ENCODE data around the gene STAT4.

STAT4 gene

GRCh38 chr2:191150600-191151330 lies at the start of gene STAT4:
TSS of gene STAT4 (minus strand) at chr2:191150994. CDS start at chr2:191148203, 2,791 bp downstream.
- H3K9me3 Mint-ChIP-seq, result no peaks in the 10 kb centered on the region
- H3K4me3 Mint-ChIP-seq, result peak within 1 kb of the TSS; percentile 78

GRCh38 chr2:191199929-191200512 lies 49.2 kb upstream of the STAT4 start:
- Mint-ChIP-seq H3K27me3 (no peaks in the 10 kb centered on the region), H3K27ac (no peak overlapping the region)
- intact Hi-C loops (cut with micrococcal nuclease), result no loop called here

More at GRCh38 chr2:191150600-191151330, at the start of gene STAT4:
- intact Hi-C loops (cut with micrococcal nuclease), result no loop called here
- Mint-ChIP-seq H3K4me1 (ENCODE audit: low read depth) (peaks cover 23% of the 10 kb centered on the region), H3K36me3 (ENCODE audit: low read depth) (no peaks in the 10 kb centered on the region), H3K27ac (peak within 1 kb of the TSS; percentile 70), H3K27me3 (peaks cover 6% of the 10 kb centered on the region)

GRCh38 chr2:191198271-191198670 lies 47.5 kb upstream of the STAT4 start:
- intact Hi-C loops (cut with micrococcal nuclease), result no loop called here
- H3K4me1 Mint-ChIP-seq (ENCODE audit: low read depth), result peaks cover 10% of the 10 kb centered on the region
- H3K9me3 Mint-ChIP-seq, result no peaks in the 10 kb centered on the region
- no peaks in the 10 kb centered on the region for H3K27me3 Mint-ChIP-seq
- H3K27ac Mint-ChIP-seq, result no peak overlapping the region
- no peak overlapping the region for H3K4me3 Mint-ChIP-seq
- no peaks in the 10 kb centered on the region for H3K36me3 Mint-ChIP-seq (ENCODE audit: low read depth)

More at GRCh38 chr2:191199929-191200512, 49.2 kb upstream of the STAT4 start:
- no peaks in the 10 kb centered on the region for H3K9me3 Mint-ChIP-seq
- no peaks in the 10 kb centered on the region for H3K36me3 Mint-ChIP-seq (ENCODE audit: low read depth)
- peaks cover 11% of the 10 kb centered on the region for H3K4me1 Mint-ChIP-seq (ENCODE audit: low read depth)
- H3K4me3 Mint-ChIP-seq, result no peak overlapping the region

GRCh38 chr2:191197096-191197495 lies 46.3 kb upstream of the STAT4 start:
- Mint-ChIP-seq H3K9me3 (no peaks in the 10 kb centered on the region), H3K4me3 (no peak overlapping the region), H3K4me1 (ENCODE audit: low read depth) (peaks cover 5% of the 10 kb centered on the region), H3K27ac (no peak overlapping the region), H3K36me3 (ENCODE audit: low read depth) (no peaks in the 10 kb centered on the region), H3K27me3 (no peaks in the 10 kb centered on the region)
- intact Hi-C loops (cut with micrococcal nuclease), result no loop called here

- H3K27ac Mint-ChIP-seq, result no peak overlapping the region
- no peaks in the 10 kb centered on the region for H3K27me3 Mint-ChIP-seq
- no peaks in the 10 kb centered on the region for H3K9me3 Mint-ChIP-seq
- H3K4me3 Mint-ChIP-seq, result no peak overlapping the region
- H3K36me3 Mint-ChIP-seq (ENCODE audit: low read depth), result no peaks in the 10 kb centered on the region
- H3K4me1 Mint-ChIP-seq (ENCODE audit: low read depth), result peaks cover 5% of the 10 kb centered on the region
- intact Hi-C loops (cut with micrococcal nuclease), result no loop called here
Observed at GRCh38 chr2:191195021-191195420, 44.2 kb upstream of the STAT4 start.

- Mint-ChIP-seq H3K27ac (no peak overlapping the region), H3K36me3 (ENCODE audit: low read depth) (no peaks in the 10 kb centered on the region), H3K4me3 (no peak overlapping the region), H3K4me1 (ENCODE audit: low read depth) (peaks cover 5% of the 10 kb centered on the region), H3K9me3 (no peaks in the 10 kb centered on the region), H3K27me3 (no peaks in the 10 kb centered on the region)
- intact Hi-C loops (cut with micrococcal nuclease), result no loop called here
Observed at GRCh38 chr2:191190861-191191552, 40.2 kb upstream of the STAT4 start.

- no peak overlapping the region for H3K27ac Mint-ChIP-seq
- peaks cover 5% of the 10 kb centered on the region for H3K4me1 Mint-ChIP-seq (ENCODE audit: low read depth)
- H3K4me3 Mint-ChIP-seq, result no peak overlapping the region
- intact Hi-C loops (cut with micrococcal nuclease), result no loop called here
- no peaks in the 10 kb centered on the region for H3K9me3 Mint-ChIP-seq
- H3K27me3 Mint-ChIP-seq, result no peaks in the 10 kb centered on the region
- H3K36me3 Mint-ChIP-seq (ENCODE audit: low read depth), result no peaks in the 10 kb centered on the region
Observed at GRCh38 chr2:191190435-191190834, 39.6 kb upstream of the STAT4 start.

- H3K27ac Mint-ChIP-seq, result no peak overlapping the region
- intact Hi-C loops (cut with micrococcal nuclease), result no loop called here
Observed at GRCh38 chr2:191189112-191189635, 38.4 kb upstream of the STAT4 start.

GRCh38 chr2:191188550-191189093 lies 37.8 kb upstream of the STAT4 start:
- intact Hi-C loops (cut with micrococcal nuclease), result no loop called here
- H3K4me1 Mint-ChIP-seq (ENCODE audit: low read depth), result no peaks in the 10 kb centered on the region
- no peak overlapping the region for H3K4me3 Mint-ChIP-seq
- no peaks in the 10 kb centered on the region for H3K36me3 Mint-ChIP-seq (ENCODE audit: low read depth)
- no peaks in the 10 kb centered on the region for H3K27me3 Mint-ChIP-seq
- H3K9me3 Mint-ChIP-seq, result no peaks in the 10 kb centered on the region
- no peak overlapping the region for H3K27ac Mint-ChIP-seq

More at GRCh38 chr2:191189112-191189635, 38.4 kb upstream of the STAT4 start:
- H3K9me3 Mint-ChIP-seq, result no peaks in the 10 kb centered on the region
- H3K4me1 Mint-ChIP-seq (ENCODE audit: low read depth), result peaks cover 5% of the 10 kb centered on the region
- no peaks in the 10 kb centered on the region for H3K27me3 Mint-ChIP-seq
- no peak overlapping the region for H3K4me3 Mint-ChIP-seq
- no peaks in the 10 kb centered on the region for H3K36me3 Mint-ChIP-seq (ENCODE audit: low read depth)

- Mint-ChIP-seq H3K27ac (no peak overlapping the region), H3K4me3 (no peak overlapping the region), H3K9me3 (no peaks in the 10 kb centered on the region), H3K36me3 (ENCODE audit: low read depth) (no peaks in the 10 kb centered on the region), H3K27me3 (no peaks in the 10 kb centered on the region), H3K4me1 (ENCODE audit: low read depth) (no peaks in the 10 kb centered on the region)
- intact Hi-C loops (cut with micrococcal nuclease), result no loop called here
Observed at GRCh38 chr2:191187105-191187829, 36.5 kb upstream of the STAT4 start.

- no peaks in the 10 kb centered on the region for H3K27me3 Mint-ChIP-seq
- no peak overlapping the region for H3K27ac Mint-ChIP-seq
- intact Hi-C loops (cut with micrococcal nuclease), result no loop called here
- H3K9me3 Mint-ChIP-seq, result no peaks in the 10 kb centered on the region
- no peak overlapping the region for H3K4me3 Mint-ChIP-seq
- no peaks in the 10 kb centered on the region for H3K36me3 Mint-ChIP-seq (ENCODE audit: low read depth)
- H3K4me1 Mint-ChIP-seq (ENCODE audit: low read depth), result peaks cover 5% of the 10 kb centered on the region
Observed at GRCh38 chr2:191184457-191184856, 33.7 kb upstream of the STAT4 start.

GRCh38 chr2:191183516-191183915 lies 32.7 kb upstream of the STAT4 start:
- Mint-ChIP-seq H3K27me3 (no peaks in the 10 kb centered on the region), H3K4me3 (no peak overlapping the region), H3K9me3 (no peaks in the 10 kb centered on the region), H3K36me3 (ENCODE audit: low read depth) (no peaks in the 10 kb centered on the region), H3K4me1 (ENCODE audit: low read depth) (peaks cover 5% of the 10 kb centered on the region), H3K27ac (no peak overlapping the region)
- intact Hi-C loops (cut with micrococcal nuclease), result no loop called here

- Mint-ChIP-seq H3K36me3 (ENCODE audit: low read depth) (no peaks in the 10 kb centered on the region), H3K27ac (no peak overlapping the region), H3K27me3 (no peaks in the 10 kb centered on the region), H3K4me3 (no peak overlapping the region), H3K4me1 (ENCODE audit: low read depth) (peaks cover 5% of the 10 kb centered on the region), H3K9me3 (no peaks in the 10 kb centered on the region)
- intact Hi-C loops (cut with micrococcal nuclease), result no loop called here
Observed at GRCh38 chr2:191183081-191183480, 32.3 kb upstream of the STAT4 start.

Measured in dendritic cell treated with granulocyte-macrophage colony-stimulating factor and Interleukin-4, amounts not matched to agents 40 ng/mL and 50 ng/mL, for 4 days (primary cell).